ENCODE measurements around the gene FAM111A. TPM values are rescaled to one million over a fixed set of nuclear protein-coding genes. Genes with fewer than 3 reads are reported as not detected.

Gene FAM111A
- total and polyA plus RNA-seq, 10 of the 15 experiments (the other 5 are each of a cell fraction or from before 2014, with no cell fraction given): 26.6 to 95.0 (median 67.5) TPM

DNA sequence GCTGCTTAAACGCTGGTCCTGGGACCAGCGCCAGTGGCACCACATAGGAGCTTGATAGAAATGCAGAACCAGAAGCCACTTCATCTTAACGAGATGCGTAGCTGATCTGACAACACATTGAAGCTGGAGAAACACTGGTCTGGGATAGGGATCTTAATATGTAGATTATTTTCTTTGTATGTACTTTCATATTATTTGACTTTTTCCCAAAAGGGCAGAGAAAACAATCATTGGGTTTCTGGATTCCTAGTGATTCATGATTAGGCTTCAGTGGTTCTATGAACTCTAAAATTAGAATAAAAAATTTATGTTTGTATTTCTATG, 57.7 kb downstream of the FAM111A start:
- Histone ChIP-seq H3K27ac (ENCODE audit: control insufficient read depth, insufficient read depth) (peak overlapping the region; percentile 80), H3K27me3 (replicated peaks in 1 of 2; ENCODE audit: control insufficient read depth in 2 of 2, insufficient read depth in 2 of 2, low read length in 1 of 2) (no peaks in the 10 kb centered on the region), H3K9me3 (replicated peaks; ENCODE audit: control insufficient read depth, insufficient read depth, low read length) (no peaks in the 10 kb centered on the region; the same call in 2 of the 3 replicates), H3K4me2 (ENCODE audit: control insufficient read depth, insufficient read depth) (peak overlapping the region; percentile 51; the same call in 1 of the 2 replicates), H2AFZ (ENCODE audit: control insufficient read depth, low read depth, low read length) (no peak overlapping the region), H3K9ac (ENCODE audit: control insufficient read depth, insufficient read depth, low read length) (no peak overlapping the region), H3K79me2 (ENCODE audit: control insufficient read depth, insufficient read depth, low read length) (no peaks in the 10 kb centered on the region; the same call in 1 of the 2 replicates), H4K20me1 (ENCODE audit: control insufficient read depth, insufficient read depth) (no peaks in the 10 kb centered on the region), H3K36me3 (ENCODE audit: control insufficient read depth in 2 of 2, insufficient read depth in 2 of 2, low read length in 1 of 2) (peaks cover 17 to 25% of the 10 kb centered on the region in 2 experiments; a peak in 3 of 4 replicates), H3K4me3 (no peak overlapping the region), H3K4me1 (ENCODE audit: control insufficient read depth, insufficient read depth, low read length) (peaks cover 35% of the 10 kb centered on the region)
- no peak for FAIRE-seq
- BruUV-seq (replicated peaks): no TSS peak
- peak; percentile 81 for ATAC-seq
- WGBS (ENCODE audit: insufficient coverage, insufficient replicate concordance, low lambda C conversion rate, missing lambda C conversion rate): under 1% methylated on average over 4 of the region's 4 CpGs
- no peak for DNase-seq (ENCODE audit: low read depth, low spot score)
- CTCF ChIA-PET: interaction anchor here (0.8 to 33.5 kb wide), 4 partner anchors 11 to 52 kb away, joined by 3 to 1180 read pairs (median 28); partner anchors contain the start of genes DTX4 and MPEG1
- RAD21 ChIA-PET (ENCODE audit: unreplicated experiment): interaction anchor here (0.7 to 10.8 kb wide), 6 partner anchors 10 to 26 kb away, joined by 3 to 183 read pairs (median 5); partner anchors contain the start of genes DTX4 and MPEG1
- SMC1A ChIA-PET (ENCODE audit: uncharacterized antibody, unreplicated experiment): interaction anchor here (0.6 to 8.5 kb wide), 10 partner anchors 9 to 185 kb away, joined by 3 to 155 read pairs (median 5); partner anchors contain the start of genes DTX4 and MPEG1
- in situ Hi-C loops (cut with MboI): no loop called here
- POLR2A ChIA-PET: interaction anchor here (0.9 to 2.7 kb wide), 6 partner anchors 10 to 72 kb away, joined by 3 to 15 read pairs (median 6); partner anchors contain the start of genes DTX4 and MPEG1
- intact Hi-C loops (cut with micrococcal nuclease; ENCODE audit: unreplicated experiment): loop anchor here (1.0 to 2.0 kb wide), 3 partner anchors 16 to 230 kb away; no protein-coding TSS in a partner anchor
- TF ChIP-seq SUPT20H (IDR thresholded peaks at IDR 0.05; ENCODE audit: borderline replicate concordance, control insufficient read depth, low read depth, low read length) (no peak), SIX5 (IDR thresholded peaks at IDR 0.05; ENCODE audit: low read depth, low read length, severe bottlenecking) (no peak), MEF2B (IDR thresholded peaks at IDR 0.05; ENCODE audit: partially characterized antibody, poor library complexity, severe bottlenecking) (no peak), ATF7 (IDR thresholded peaks at IDR 0.05; ENCODE audit: low read depth) (no peak)
- TF ChIP-seq, protein P1, sequence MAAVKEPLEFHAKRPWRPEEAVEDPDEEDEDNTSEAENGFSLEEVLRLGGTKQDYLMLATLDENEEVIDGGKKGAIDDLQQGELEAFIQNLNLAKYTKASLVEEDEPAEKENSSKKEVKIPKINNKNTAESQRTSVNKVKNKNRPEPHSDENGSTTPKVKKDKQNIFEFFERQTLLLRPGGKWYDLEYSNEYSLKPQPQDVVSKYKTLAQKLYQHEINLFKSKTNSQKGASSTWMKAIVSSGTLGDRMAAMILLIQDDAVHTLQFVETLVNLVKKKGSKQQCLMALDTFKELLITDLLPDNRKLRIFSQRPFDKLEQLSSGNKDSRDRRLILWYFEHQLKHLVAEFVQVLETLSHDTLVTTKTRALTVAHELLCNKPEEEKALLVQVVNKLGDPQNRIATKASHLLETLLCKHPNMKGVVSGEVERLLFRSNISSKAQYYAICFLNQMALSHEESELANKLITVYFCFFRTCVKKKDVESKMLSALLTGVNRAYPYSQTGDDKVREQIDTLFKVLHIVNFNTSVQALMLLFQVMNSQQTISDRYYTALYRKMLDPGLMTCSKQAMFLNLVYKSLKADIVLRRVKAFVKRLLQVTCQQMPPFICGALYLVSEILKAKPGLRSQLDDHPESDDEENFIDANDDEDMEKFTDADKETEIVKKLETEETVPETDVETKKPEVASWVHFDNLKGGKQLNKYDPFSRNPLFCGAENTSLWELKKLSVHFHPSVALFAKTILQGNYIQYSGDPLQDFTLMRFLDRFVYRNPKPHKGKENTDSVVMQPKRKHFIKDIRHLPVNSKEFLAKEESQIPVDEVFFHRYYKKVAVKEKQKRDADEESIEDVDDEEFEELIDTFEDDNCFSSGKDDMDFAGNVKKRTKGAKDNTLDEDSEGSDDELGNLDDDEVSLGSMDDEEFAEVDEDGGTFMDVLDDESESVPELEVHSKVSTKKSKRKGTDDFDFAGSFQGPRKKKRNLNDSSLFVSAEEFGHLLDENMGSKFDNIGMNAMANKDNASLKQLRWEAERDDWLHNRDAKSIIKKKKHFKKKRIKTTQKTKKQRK (IDR thresholded peaks at IDR 0.05; ENCODE audit: low read depth, low read length): no peak
- TF ChIP-seq, protein P2, sequence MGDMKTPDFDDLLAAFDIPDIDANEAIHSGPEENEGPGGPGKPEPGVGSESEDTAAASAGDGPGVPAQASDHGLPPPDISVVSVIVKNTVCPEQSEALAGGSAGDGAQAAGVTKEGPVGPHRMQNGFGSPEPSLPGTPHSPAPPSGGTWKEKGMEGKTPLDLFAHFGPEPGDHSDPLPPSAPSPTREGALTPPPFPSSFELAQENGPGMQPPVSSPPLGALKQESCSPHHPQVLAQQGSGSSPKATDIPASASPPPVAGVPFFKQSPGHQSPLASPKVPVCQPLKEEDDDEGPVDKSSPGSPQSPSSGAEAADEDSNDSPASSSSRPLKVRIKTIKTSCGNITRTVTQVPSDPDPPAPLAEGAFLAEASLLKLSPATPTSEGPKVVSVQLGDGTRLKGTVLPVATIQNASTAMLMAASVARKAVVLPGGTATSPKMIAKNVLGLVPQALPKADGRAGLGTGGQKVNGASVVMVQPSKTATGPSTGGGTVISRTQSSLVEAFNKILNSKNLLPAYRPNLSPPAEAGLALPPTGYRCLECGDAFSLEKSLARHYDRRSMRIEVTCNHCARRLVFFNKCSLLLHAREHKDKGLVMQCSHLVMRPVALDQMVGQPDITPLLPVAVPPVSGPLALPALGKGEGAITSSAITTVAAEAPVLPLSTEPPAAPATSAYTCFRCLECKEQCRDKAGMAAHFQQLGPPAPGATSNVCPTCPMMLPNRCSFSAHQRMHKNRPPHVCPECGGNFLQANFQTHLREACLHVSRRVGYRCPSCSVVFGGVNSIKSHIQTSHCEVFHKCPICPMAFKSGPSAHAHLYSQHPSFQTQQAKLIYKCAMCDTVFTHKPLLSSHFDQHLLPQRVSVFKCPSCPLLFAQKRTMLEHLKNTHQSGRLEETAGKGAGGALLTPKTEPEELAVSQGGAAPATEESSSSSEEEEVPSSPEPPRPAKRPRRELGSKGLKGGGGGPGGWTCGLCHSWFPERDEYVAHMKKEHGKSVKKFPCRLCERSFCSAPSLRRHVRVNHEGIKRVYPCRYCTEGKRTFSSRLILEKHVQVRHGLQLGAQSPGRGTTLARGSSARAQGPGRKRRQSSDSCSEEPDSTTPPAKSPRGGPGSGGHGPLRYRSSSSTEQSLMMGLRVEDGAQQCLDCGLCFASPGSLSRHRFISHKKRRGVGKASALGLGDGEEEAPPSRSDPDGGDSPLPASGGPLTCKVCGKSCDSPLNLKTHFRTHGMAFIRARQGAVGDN (IDR thresholded peaks at IDR 0.05): peak; percentile 54
- TF ChIP-seq, protein P3, sequence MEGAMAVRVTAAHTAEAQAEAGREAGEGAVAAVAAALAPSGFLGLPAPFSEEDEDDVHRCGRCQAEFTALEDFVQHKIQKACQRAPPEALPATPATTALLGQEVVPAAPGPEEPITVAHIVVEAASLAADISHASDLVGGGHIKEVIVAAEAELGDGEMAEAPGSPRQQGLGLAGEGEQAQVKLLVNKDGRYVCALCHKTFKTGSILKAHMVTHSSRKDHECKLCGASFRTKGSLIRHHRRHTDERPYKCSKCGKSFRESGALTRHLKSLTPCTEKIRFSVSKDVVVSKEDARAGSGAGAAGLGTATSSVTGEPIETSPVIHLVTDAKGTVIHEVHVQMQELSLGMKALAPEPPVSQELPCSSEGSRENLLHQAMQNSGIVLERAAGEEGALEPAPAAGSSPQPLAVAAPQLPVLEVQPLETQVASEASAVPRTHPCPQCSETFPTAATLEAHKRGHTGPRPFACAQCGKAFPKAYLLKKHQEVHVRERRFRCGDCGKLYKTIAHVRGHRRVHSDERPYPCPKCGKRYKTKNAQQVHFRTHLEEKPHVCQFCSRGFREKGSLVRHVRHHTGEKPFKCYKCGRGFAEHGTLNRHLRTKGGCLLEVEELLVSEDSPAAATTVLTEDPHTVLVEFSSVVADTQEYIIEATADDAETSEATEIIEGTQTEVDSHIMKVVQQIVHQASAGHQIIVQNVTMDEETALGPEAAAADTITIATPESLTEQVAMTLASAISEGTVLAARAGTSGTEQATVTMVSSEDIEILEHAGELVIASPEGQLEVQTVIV (IDR thresholded peaks at IDR 0.05; ENCODE audit: borderline replicate concordance, partially characterized antibody): no peak
- TF ChIP-seq, protein P4, sequence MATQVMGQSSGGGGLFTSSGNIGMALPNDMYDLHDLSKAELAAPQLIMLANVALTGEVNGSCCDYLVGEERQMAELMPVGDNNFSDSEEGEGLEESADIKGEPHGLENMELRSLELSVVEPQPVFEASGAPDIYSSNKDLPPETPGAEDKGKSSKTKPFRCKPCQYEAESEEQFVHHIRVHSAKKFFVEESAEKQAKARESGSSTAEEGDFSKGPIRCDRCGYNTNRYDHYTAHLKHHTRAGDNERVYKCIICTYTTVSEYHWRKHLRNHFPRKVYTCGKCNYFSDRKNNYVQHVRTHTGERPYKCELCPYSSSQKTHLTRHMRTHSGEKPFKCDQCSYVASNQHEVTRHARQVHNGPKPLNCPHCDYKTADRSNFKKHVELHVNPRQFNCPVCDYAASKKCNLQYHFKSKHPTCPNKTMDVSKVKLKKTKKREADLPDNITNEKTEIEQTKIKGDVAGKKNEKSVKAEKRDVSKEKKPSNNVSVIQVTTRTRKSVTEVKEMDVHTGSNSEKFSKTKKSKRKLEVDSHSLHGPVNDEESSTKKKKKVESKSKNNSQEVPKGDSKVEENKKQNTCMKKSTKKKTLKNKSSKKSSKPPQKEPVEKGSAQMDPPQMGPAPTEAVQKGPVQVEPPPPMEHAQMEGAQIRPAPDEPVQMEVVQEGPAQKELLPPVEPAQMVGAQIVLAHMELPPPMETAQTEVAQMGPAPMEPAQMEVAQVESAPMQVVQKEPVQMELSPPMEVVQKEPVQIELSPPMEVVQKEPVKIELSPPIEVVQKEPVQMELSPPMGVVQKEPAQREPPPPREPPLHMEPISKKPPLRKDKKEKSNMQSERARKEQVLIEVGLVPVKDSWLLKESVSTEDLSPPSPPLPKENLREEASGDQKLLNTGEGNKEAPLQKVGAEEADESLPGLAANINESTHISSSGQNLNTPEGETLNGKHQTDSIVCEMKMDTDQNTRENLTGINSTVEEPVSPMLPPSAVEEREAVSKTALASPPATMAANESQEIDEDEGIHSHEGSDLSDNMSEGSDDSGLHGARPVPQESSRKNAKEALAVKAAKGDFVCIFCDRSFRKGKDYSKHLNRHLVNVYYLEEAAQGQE (IDR thresholded peaks at IDR 0.05; ENCODE audit: low read depth, low read length): no peak

All from GM12878 (cell line).